CD14-positive monocyte (primary cell): ENCODE measurements around the gene FAXDC2. TPM values are rescaled to one million over a fixed set of nuclear protein-coding genes. Genes with fewer than 3 reads are reported as not detected.

Experiments
- DNase-seq, 3 donors: peaks; one replicate each; pipeline ENCODE4 v3.0.0-alpha.2; 2011 to 2022
- H2AFZ ChIP-seq: 2 replicates; pipeline ENCODE4 v1.6.0; 2012; ENCODE audit warnings: mild to moderate bottlenecking, low read depth, low read length, inconsistent platforms; ENCODE audit not compliant: insufficient read depth, poor library complexity, severe bottlenecking
- H3K27ac ChIP-seq, 2 donors: 1 replicate in 1 of 2; 2 replicates in 1 of 2; pipeline ENCODE4 v1.5.1; 2012 to 2013; ENCODE audit warnings: low read length in 2 of 2, control low read depth in 1 of 2, inconsistent platforms in 1 of 2, low read depth in 1 of 2, mild to moderate bottlenecking in 1 of 2
- H3K27me3 ChIP-seq, 2 donors: one replicate each; pipeline versions ENCODE4 v1.6.0 to v1.6.1; 2011 to 2013; ENCODE audit warnings: low read length in 2 of 2; ENCODE audit not compliant: control insufficient read depth in 2 of 2, insufficient read depth in 2 of 2
- H3K36me3 ChIP-seq, 2 donors: replicated peaks in 1 of 2; 1 replicate in 1 of 2; 2 replicates in 1 of 2; pipeline versions ENCODE4 v1.5.1 to v1.6.1; 2012 to 2013; ENCODE audit warnings: low read length in 2 of 2, control low read depth in 1 of 2, inconsistent platforms in 1 of 2, mild to moderate bottlenecking in 1 of 2; ENCODE audit not compliant: insufficient read depth in 2 of 2, control insufficient read depth in 1 of 2
- H3K4me1 ChIP-seq, 2 donors: 1 replicate in 1 of 2; 2 replicates in 1 of 2; pipeline versions ENCODE4 v1.5.1 to v1.6.1; 2012 to 2013; ENCODE audit warnings: low read length in 2 of 2, control low read depth in 1 of 2, inconsistent platforms in 1 of 2, mild to moderate bottlenecking in 1 of 2, moderate library complexity in 1 of 2; ENCODE audit not compliant: insufficient read depth in 2 of 2, control insufficient read depth in 1 of 2
- H3K4me2 ChIP-seq: replicated peaks from 2 replicates; pipeline ENCODE3; 2012; ENCODE audit warnings: low read length, moderate library complexity, mild to moderate bottlenecking; ENCODE audit not compliant: poor library complexity, severe bottlenecking; ENCODE audit errors: extremely low read depth
- H3K4me3 ChIP-seq, 3 experiments: fragments of 200-600 bp in 1 of 3; sonication (generic) in 1 of 3; replicated peaks in 1 of 3; 1 replicate in 2 of 3; 2 replicates in 1 of 3; pipeline ENCODE4 v1.5.1; 2011 to 2013; ENCODE audit warnings: low read length in 3 of 3, mild to moderate bottlenecking in 3 of 3, control low read depth in 2 of 3, low read depth in 2 of 3, inconsistent platforms in 1 of 3, moderate library complexity in 1 of 3
- H3K79me2 ChIP-seq: 2 replicates; pipeline ENCODE4 v1.6.0; 2012; ENCODE audit warnings: mild to moderate bottlenecking, control low read depth, inconsistent platforms, low read length, moderate library complexity; ENCODE audit not compliant: insufficient read depth
- H3K9ac ChIP-seq: 2 replicates; pipeline ENCODE4 v1.6.0; 2017; ENCODE audit warnings: low read length, mild to moderate bottlenecking; ENCODE audit not compliant: insufficient read depth, poor library complexity, severe bottlenecking
- H3K9me3 ChIP-seq, 2 donors: replicated peaks in 1 of 2; 1 replicate in 1 of 2; 2 replicates in 1 of 2; pipeline versions ENCODE4 v1.5.1 to v1.6.1; 2012 to 2013; ENCODE audit warnings: low read length in 2 of 2, control low read depth in 1 of 2; ENCODE audit not compliant: control insufficient read depth in 1 of 2, insufficient read depth in 1 of 2
- H4K20me1 ChIP-seq: 2 replicates; pipeline ENCODE4 v1.6.0; 2012; ENCODE audit warnings: mild to moderate bottlenecking, low read length, control low read depth, moderate library complexity; ENCODE audit not compliant: insufficient read depth
- H3K27ac Mint-ChIP-seq, 7 donors: one replicate each; pipeline ENCODE4 v1.8.0; 2020; ENCODE audit warnings: mild to moderate bottlenecking in 7 of 7, mixed read lengths in 7 of 7, moderate library complexity in 6 of 7, inconsistent platforms in 2 of 7
- H3K27me3 Mint-ChIP-seq, 3 donors: one replicate each; pipeline ENCODE4 v1.8.0; 2021 to 2022; ENCODE audit warnings: low read depth in 3 of 3, mild to moderate bottlenecking in 3 of 3, mixed read lengths in 3 of 3, moderate library complexity in 3 of 3, inconsistent platforms in 1 of 3
- H3K36me3 Mint-ChIP-seq, 2 donors: one replicate each; pipeline ENCODE4 v1.8.0; 2020; ENCODE audit warnings: mixed read lengths in 2 of 2, inconsistent platforms in 1 of 2, mild to moderate bottlenecking in 1 of 2
- H3K4me1 Mint-ChIP-seq: one replicate; pipeline ENCODE4 v1.8.0; 2020; ENCODE audit warnings: mild to moderate bottlenecking, mixed read lengths
- H3K4me3 Mint-ChIP-seq, 2 donors: one replicate each; pipeline ENCODE4 v1.8.0; 2020; ENCODE audit warnings: mild to moderate bottlenecking in 2 of 2, mixed read lengths in 2 of 2, moderate library complexity in 1 of 2
- H3K9me3 Mint-ChIP-seq, 7 donors: one replicate each; pipeline ENCODE4 v1.8.0; 2020 to 2022; ENCODE audit warnings: mixed read lengths in 7 of 7, mild to moderate bottlenecking in 6 of 7, moderate library complexity in 6 of 7, inconsistent platforms in 2 of 7
- WGBS: methylation state at CpG from one replicate; pipeline ENCODE4 v1.1.5; 2013; ENCODE audit warnings: missing lambda C conversion rate; ENCODE audit not compliant: insufficient coverage; 5-methylcytosine and 5-hydroxymethylcytosine counted together
- intact Hi-C, 2 donors: fragments of 100-400 bp; cut with micrococcal nuclease; formaldehyde crosslinking; loops; one replicate each; pipeline versions ENCODE4 v1.15.0 to v1.15.1; 2023
- polyA plus RNA-seq, 3 donors: library from polyadenylated mRNA; depleted of rRNA in 1 of 3; unstranded in 2 of 3; stranded (reverse) in 1 of 3; fragments of 300-500 nt in 2 of 3; fragments of >200 nt in 1 of 3; fragmentation: Illumina TruSeq in 2 of 3; gene quantifications; 1 replicate in 2 of 3; 2 replicates in 1 of 3; pipeline ENCODE4 v1.2.3, GENCODE V29; 2012 to 2021
- TF ChIP-seq, protein P1 (sequence below): fragments of 200-600 bp; IDR thresholded peaks from one replicate; pipeline ENCODE4 v1.8.0; 2022; ENCODE audit warnings: antibody characterized with exemption, mild to moderate bottlenecking

The FAXDC2 gene
- polyA plus RNA-seq, 3 donors, result 0.30 to 1.4 (median 0.60) TPM

DNA sequence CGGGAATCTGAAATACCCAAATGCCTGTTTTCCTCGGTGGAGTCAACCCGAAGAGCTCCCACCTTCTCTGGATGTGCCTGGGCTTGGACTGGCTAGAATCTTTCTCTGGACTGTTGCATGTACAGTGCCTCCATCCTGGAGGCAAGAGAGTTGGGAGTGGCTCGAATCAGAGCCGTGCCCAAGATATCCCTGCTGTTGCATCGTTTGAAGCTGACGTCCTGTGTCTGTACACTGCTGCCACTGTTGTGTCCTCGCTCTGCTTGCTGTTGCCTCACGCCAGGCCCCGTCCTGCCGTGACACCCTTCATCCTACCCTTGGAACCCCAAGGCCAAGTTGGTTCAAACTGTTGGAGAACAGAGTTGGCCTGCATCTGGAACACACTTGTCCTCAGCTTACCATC lies 35.4 kb downstream of the FAXDC2 start:
- TF ChIP-seq, protein P1, sequence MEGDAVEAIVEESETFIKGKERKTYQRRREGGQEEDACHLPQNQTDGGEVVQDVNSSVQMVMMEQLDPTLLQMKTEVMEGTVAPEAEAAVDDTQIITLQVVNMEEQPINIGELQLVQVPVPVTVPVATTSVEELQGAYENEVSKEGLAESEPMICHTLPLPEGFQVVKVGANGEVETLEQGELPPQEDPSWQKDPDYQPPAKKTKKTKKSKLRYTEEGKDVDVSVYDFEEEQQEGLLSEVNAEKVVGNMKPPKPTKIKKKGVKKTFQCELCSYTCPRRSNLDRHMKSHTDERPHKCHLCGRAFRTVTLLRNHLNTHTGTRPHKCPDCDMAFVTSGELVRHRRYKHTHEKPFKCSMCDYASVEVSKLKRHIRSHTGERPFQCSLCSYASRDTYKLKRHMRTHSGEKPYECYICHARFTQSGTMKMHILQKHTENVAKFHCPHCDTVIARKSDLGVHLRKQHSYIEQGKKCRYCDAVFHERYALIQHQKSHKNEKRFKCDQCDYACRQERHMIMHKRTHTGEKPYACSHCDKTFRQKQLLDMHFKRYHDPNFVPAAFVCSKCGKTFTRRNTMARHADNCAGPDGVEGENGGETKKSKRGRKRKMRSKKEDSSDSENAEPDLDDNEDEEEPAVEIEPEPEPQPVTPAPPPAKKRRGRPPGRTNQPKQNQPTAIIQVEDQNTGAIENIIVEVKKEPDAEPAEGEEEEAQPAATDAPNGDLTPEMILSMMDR, result no peak
- intact Hi-C loops, result no loop called here
- H4K20me1 ChIP-seq, result peaks cover 23% of the 10 kb centered on the region
- H3K4me2 ChIP-seq, result no peak overlapping the region
- H3K4me1 ChIP-seq, result peaks cover 11 to 18% of the 10 kb centered on the region in 2 donors
- 94% methylated on average over 10 of the region's 11 CpGs for WGBS
- no peak overlapping the region for H3K9ac ChIP-seq
- H3K27ac ChIP-seq, result no peak overlapping the region
- no peaks in the 10 kb centered on the region for H3K27me3 ChIP-seq
- Mint-ChIP-seq H3K4me3 (no peak overlapping the region), H3K27ac (peak overlapping the region in 5 of 7 donors; percentile 10 to 57 (median 42)), H3K36me3 (peaks cover 62 to 83% of the 10 kb centered on the region in 2 donors), H3K9me3 (no peaks in the 10 kb centered on the region), H3K4me1 (peaks cover 19% of the 10 kb centered on the region), H3K27me3 (no peaks in the 10 kb centered on the region)
- no peak overlapping the region for H2AFZ ChIP-seq
- no peaks in the 10 kb centered on the region for H3K79me2 ChIP-seq
- peaks cover 73 to 86% of the 10 kb centered on the region in 2 donors for H3K36me3 ChIP-seq
- no peaks in the 10 kb centered on the region for H3K9me3 ChIP-seq
- DNase-seq, result no peak
- no peak overlapping the region for H3K4me3 ChIP-seq

DNA sequence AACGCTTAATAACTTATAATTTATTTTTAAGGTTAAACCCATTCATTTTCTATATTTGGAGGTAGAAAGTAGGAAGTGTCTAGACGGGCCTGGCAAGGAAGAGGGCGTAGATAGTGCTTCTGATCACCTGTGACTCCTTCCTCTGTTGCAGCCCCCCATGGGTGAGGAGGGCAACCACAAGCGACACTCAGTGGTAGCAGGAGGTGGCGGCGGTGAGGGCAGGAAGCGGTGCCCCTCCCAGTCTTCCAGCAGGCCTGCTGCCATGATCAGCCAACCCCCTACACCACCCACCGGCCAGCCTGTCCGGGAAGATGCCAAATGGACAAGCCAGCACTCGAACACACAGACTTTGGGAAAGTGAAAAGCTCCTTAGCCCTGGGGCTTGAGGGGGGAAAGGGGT lies 36.7 kb downstream of the FAXDC2 start:
- Histone ChIP-seq H3K4me2 (no peak overlapping the region), H4K20me1 (peaks cover 19% of the 10 kb centered on the region), H3K4me1 (peaks cover 11 to 18% of the 10 kb centered on the region in 2 donors), H2AFZ (no peak overlapping the region), H3K27ac (peak overlapping the region in 1 of 2 donors; percentile 32), H3K9me3 (no peaks in the 10 kb centered on the region), H3K27me3 (no peaks in the 10 kb centered on the region), H3K79me2 (no peaks in the 10 kb centered on the region), H3K9ac (no peak overlapping the region), H3K4me3 (no peak overlapping the region), H3K36me3 (peaks cover 85 to 95% of the 10 kb centered on the region in 2 donors)
- Mint-ChIP-seq H3K4me3 (no peak overlapping the region), H3K36me3 (peaks cover 61 to 92% of the 10 kb centered on the region in 2 donors), H3K9me3 (no peaks in the 10 kb centered on the region), H3K27me3 (no peaks in the 10 kb centered on the region), H3K27ac (peak overlapping the region in 3 of 7 donors; percentile 32 to 71 (median 42)), H3K4me1 (peaks cover 19% of the 10 kb centered on the region)
- intact Hi-C loops, result loop anchor here (2.0 to 5.0 kb wide), 2 partner anchors 161 to 165 kb away; no protein-coding TSS in a partner anchor
- TF ChIP-seq, protein P1, result no peak
- no peak for DNase-seq
- 52% methylated on average over 2 of the region's 10 CpGs for WGBS
